Adrenal gland (tissue), 12 donors: ENCODE data around the gene CTDSPL. TPM values are rescaled to one million over a fixed set of nuclear protein-coding genes. Genes with fewer than 3 reads are reported as not detected.
A peak's percentile ranks its signal among the peaks of the same experiment; 100 is the strongest.

Experiments used
- DNase-seq, 7 donors: peaks; one replicate each; pipeline ENCODE4 v3.0.0-alpha.2; 2019 to 2020
- H3K27ac ChIP-seq, 5 donors: fragments of 200-600 bp; sonication (generic) in 4 of 5; 1 replicate in 3 of 5; 2 replicates in 2 of 5; pipeline versions ENCODE4 v1.5.1 to v1.8.0; 2016 to 2020; ENCODE audit warnings: mild to moderate bottlenecking in 1 of 5
- H3K27me3 ChIP-seq: fragments of 200-600 bp; 2 replicates; pipeline ENCODE4 v1.8.0; 2021
- H3K36me3 ChIP-seq, 2 donors: fragments of 200-600 bp; replicated peaks in 1 of 2; 1 replicate in 1 of 2; 2 replicates in 1 of 2; pipeline versions ENCODE4 v1.5.1 to v1.8.0; 2018 to 2022
- H3K4me1 ChIP-seq, 2 donors: fragments of 200-600 bp; replicated peaks in 1 of 2; 1 replicate in 1 of 2; 2 replicates in 1 of 2; pipeline versions ENCODE4 v1.5.1 to v1.8.0; 2018 to 2021
- H3K4me3 ChIP-seq, 4 donors: fragments of 200-600 bp; sonication (generic) in 3 of 4; one replicate each; pipeline ENCODE4 v1.5.1; 2016 to 2018
- H3K9me3 ChIP-seq, 3 donors: fragments of 200-600 bp; sonication (generic) in 1 of 3; replicated peaks in 1 of 3; 1 replicate in 2 of 3; 2 replicates in 1 of 3; pipeline versions ENCODE4 v1.5.1 to v1.8.0; 2016 to 2021
- CTCF ChIP-seq, 6 experiments: fragments of 450-650 bp in 4 of 6; fragments of 200-600 bp in 2 of 6; sonication (generic) in 1 of 6; IDR thresholded peaks; 1 replicate in 5 of 6; 2 replicates in 1 of 6; pipeline versions ENCODE4 v1.5.1 to v1.8.0; 2016 to 2021; ENCODE audit warnings: antibody characterized with exemption in 6 of 6, mild to moderate bottlenecking in 2 of 6, moderate library complexity in 1 of 6
- POLR2A ChIP-seq, 2 donors: fragments of 450-650 bp; IDR thresholded peaks; one replicate each; pipeline ENCODE4 v1.6.1; 2017; ENCODE audit warnings: antibody characterized with exemption in 2 of 2, mild to moderate bottlenecking in 2 of 2, moderate library complexity in 1 of 2
- WGBS, 4 donors: extraction: QIAGEN DNeasy Blood & Tissue Kit in 2 of 4; methylation state at CpG; one replicate each; pipeline versions ENCODE4 v1.1.5 to v1.1.7; 2013 to 2017; 5-methylcytosine and 5-hydroxymethylcytosine counted together
- intact Hi-C, 2 donors: fragments of 100-400 bp; cut with DNase I; formaldehyde crosslinking; loops; one replicate each; pipeline versions ENCODE4 v1.14.1 to v1.15.0; 2022 to 2023
- polyA plus RNA-seq, 3 donors: library from polyadenylated mRNA; stranded (reverse); fragments of 200-250 nt in 2 of 3; fragments of 350-450 nt in 1 of 3; fragmentation: Illumina TruSeq in 1 of 3; extraction: RNeasy Lipid Tissue Mini Kit (QIAGEN cat#74804) in 1 of 3; gene quantifications; one replicate each; pipeline ENCODE4 v1.2.3, GENCODE V29; 2013 to 2014
- total RNA-seq, 9 donors: library from RNA; depleted of rRNA in 4 of 9; stranded (reverse); fragments of >200 nt in 4 of 9; fragments of 120-200 nt in 1 of 9; fragmentation: NEBNext Ultra II Directional in 1 of 9; extraction: Animal tissue kit (Norgen Biotek cat#: 25700) in 1 of 9; gene quantifications; one replicate each; pipeline versions ENCODE4 v1.1.0 to v1.2.4, GENCODE V29; 2013 to 2023
- donor health status: healthy with polysubstance abuse.
- donor health status: Bipolar disorder and iron deficiency.
- donor health status: DM: yes; HTN: yes; CAD: no.
- donor health status: DM: no; HTN: no; CAD: no.
- donor health status: DM: no; HTN: no; CAD: no.
- donor health status: DM: yes; HTN: yes; CAD: no.

Gene CTDSPL
- total and polyA plus RNA-seq, 12 donors = 6.4 to 27.7 (median 16.0) TPM

GRCh38 chr3:37858742-37859141 lies 2.9 kb upstream of the CTDSPL start:
- no peaks in the 10 kb centered on the region for H3K36me3 ChIP-seq
- TF ChIP-seq POLR2A (IDR thresholded peaks at IDR 0.05) (no peak), CTCF (IDR thresholded peaks at IDR 0.05) (no peak)
- H3K27me3 ChIP-seq = no peaks in the 10 kb centered on the region
- no peaks in the 10 kb centered on the region for H3K9me3 ChIP-seq
- no peak for DNase-seq
- peaks cover 8 to 20% of the 10 kb centered on the region in 2 donors for H3K4me1 ChIP-seq
- no peak overlapping the region for H3K27ac ChIP-seq
- intact Hi-C loops = no loop called here
- H3K4me3 ChIP-seq = no peak overlapping the region

GRCh38 chr3:37859354-37859753 lies 2.3 kb upstream of the CTDSPL start:
- Histone ChIP-seq H3K36me3 (no peaks in the 10 kb centered on the region), H3K27ac (peak overlapping the region in 1 of 5 donors; percentile 71), H3K27me3 (no peaks in the 10 kb centered on the region), H3K4me1 (peaks cover 8 to 20% of the 10 kb centered on the region in 2 donors), H3K9me3 (no peaks in the 10 kb centered on the region), H3K4me3 (no peak overlapping the region)
- WGBS, 4 donors = 78 to 88% (median 82%) methylated on average over 2 of the region's 2 CpGs
- no peak for TF ChIP-seq POLR2A (IDR thresholded peaks at IDR 0.05)
- no peak for TF ChIP-seq CTCF (IDR thresholded peaks at IDR 0.05)
- no peak for DNase-seq
- intact Hi-C loops = no loop called here

- no peak overlapping the region for H3K4me3 ChIP-seq
- peaks cover 8 to 20% of the 10 kb centered on the region in 2 donors for H3K4me1 ChIP-seq
- intact Hi-C loops = no loop called here
- H3K9me3 ChIP-seq = no peaks in the 10 kb centered on the region
- DNase-seq = peak in 1 of 7 donors; percentile 66
- WGBS, 4 donors = 74 to 90% (median 81%) methylated on average over 1 to 6 of the region's 6 CpGs
- no peaks in the 10 kb centered on the region for H3K36me3 ChIP-seq
- TF ChIP-seq POLR2A (IDR thresholded peaks at IDR 0.05) (no peak), CTCF (IDR thresholded peaks at IDR 0.05) (no peak)
- H3K27ac ChIP-seq = peak overlapping the region in 3 of 5 donors; percentile 50 to 86 (median 71)
- H3K27me3 ChIP-seq = no peaks in the 10 kb centered on the region
Measured at GRCh38 chr3:37859908-37860199, 1.8 kb upstream of the CTDSPL start.

DNA sequence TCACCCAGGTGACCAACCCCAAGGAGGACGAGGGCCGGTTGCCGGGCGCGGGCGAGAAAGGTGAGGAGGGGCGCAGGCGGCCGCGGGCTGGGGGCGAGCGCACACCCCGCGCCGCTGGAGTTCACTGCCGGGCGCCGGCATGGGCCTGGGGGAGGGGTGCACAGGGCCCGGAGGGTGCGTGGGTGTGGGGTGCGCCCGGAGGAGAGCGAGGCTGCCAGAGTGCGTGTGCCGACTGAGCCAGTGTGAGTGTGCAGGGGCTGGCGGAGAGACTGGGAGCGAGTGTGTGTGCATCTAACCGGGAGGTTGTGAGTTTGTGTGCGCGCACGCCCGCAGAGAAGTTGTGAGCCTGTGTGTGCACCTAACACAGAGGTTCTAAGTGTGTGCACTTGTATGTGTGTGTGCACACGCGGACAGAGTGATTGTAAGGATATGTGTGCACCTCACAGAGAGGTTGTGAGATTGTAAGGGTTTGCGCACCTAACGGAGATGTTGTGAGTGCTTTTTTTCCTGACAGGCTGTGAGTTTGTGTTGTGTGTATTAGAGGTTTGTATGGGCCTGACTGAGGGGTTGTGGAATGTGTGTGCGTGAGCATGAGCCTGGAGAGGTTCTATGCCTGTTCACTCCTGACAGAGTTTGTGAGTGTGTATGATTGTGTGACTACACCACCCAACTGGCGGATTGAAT lies 681 bp downstream of the CTDSPL start:
- 8 to 43% (median 9%) methylated on average over 6 to 38 of the region's 38 CpGs for WGBS, 4 donors
- peak overlapping the region in 3 of 4 donors; percentile 3 to 61 (median 42) for H3K4me3 ChIP-seq
- TF ChIP-seq POLR2A (IDR thresholded peaks at IDR 0.05) (peak in 1 of 2 donors; percentile 12), CTCF (IDR thresholded peaks at IDR 0.05) (no peak)
- peaks cover 8 to 20% of the 10 kb centered on the region in 2 donors for H3K4me1 ChIP-seq
- no peaks in the 10 kb centered on the region for H3K36me3 ChIP-seq
- DNase-seq = peak; percentile 45 to 74 (median 54)
- H3K27ac ChIP-seq = peak overlapping the region in 4 of 5 donors; percentile 55 to 86 (median 58)
- no peaks in the 10 kb centered on the region for H3K27me3 ChIP-seq
- no peaks in the 10 kb centered on the region for H3K9me3 ChIP-seq
- intact Hi-C loops = no loop called here
